Measurements from ENCODE around the gene MLLT3.

DNA sequence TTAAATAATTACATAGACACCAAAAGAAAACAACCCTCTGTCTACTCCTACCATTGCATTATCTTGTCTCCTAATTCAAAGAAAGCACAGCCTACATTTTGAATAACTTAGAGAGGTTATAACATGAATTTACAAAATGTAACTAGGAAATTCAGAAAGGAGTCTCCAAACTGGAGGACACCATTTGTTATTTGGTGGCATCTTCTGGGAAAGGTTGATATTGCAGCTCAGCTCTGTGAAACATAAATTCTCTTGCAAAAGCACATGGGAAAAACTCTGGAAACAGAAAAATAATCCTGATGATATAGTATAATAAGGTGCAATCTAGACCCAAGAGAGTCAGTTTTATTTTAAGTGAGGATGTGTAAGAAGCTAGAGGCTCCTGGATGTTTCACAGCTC lies 215.3 kb downstream of the MLLT3 start:
- TF ChIP-seq, protein P1, sequence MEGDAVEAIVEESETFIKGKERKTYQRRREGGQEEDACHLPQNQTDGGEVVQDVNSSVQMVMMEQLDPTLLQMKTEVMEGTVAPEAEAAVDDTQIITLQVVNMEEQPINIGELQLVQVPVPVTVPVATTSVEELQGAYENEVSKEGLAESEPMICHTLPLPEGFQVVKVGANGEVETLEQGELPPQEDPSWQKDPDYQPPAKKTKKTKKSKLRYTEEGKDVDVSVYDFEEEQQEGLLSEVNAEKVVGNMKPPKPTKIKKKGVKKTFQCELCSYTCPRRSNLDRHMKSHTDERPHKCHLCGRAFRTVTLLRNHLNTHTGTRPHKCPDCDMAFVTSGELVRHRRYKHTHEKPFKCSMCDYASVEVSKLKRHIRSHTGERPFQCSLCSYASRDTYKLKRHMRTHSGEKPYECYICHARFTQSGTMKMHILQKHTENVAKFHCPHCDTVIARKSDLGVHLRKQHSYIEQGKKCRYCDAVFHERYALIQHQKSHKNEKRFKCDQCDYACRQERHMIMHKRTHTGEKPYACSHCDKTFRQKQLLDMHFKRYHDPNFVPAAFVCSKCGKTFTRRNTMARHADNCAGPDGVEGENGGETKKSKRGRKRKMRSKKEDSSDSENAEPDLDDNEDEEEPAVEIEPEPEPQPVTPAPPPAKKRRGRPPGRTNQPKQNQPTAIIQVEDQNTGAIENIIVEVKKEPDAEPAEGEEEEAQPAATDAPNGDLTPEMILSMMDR (IDR thresholded peaks at IDR 0.05 in 4 of 5, conservative IDR thresholded peaks at IDR 0.05 in 1 of 5) = no peak
- TF ChIP-seq POLR2A (IDR thresholded peaks at IDR 0.05) = no peak
